Cardiac fibroblast (primary cell): ENCODE results near the gene TMEM45A.
"Not testable (repeated sequence)": the region's sequence is repeated elsewhere in the genome, so short reads cannot be mapped to it uniquely, and the experiment has no call there.

Experiments used
- DNase-seq, 2 donors: peaks; one replicate each; pipeline versions ENCODE4 v3.0.0 to v3.0.0-alpha.2; 2010; ENCODE audit warnings: low read depth in 2 of 2
- H3K4me3 ChIP-seq, 2 donors: replicated peaks in 1 of 2; 1 replicate in 1 of 2; 2 replicates in 1 of 2; pipeline ENCODE4 v1.5.1; 2011; ENCODE audit warnings: low read depth in 2 of 2, low read length in 2 of 2, mild to moderate bottlenecking in 2 of 2, moderate library complexity in 1 of 2
- CTCF ChIP-seq: IDR thresholded peaks from one replicate; pipeline ENCODE4 v1.5.1; 2011; ENCODE audit warnings: low read depth, mild to moderate bottlenecking, low read length, inconsistent platforms

The TMEM45A gene

GRCh38 chr3:100580147-100580546 is 87.7 kb downstream of the TMEM45A start:
- no peak for TF ChIP-seq CTCF
- DNase-seq, result no peak
- H3K4me3 ChIP-seq, result no peak overlapping the region

- no peak for DNase-seq
- no peak overlapping the region for H3K4me3 ChIP-seq
- TF ChIP-seq CTCF, result no peak
Measured at GRCh38 chr3:100581650-100582049, 89.2 kb downstream of the TMEM45A start.

GRCh38 chr3:100582157-100582556 is 89.7 kb downstream of the TMEM45A start:
- not testable (repeated sequence) for H3K4me3 ChIP-seq, DNase-seq

- TF ChIP-seq CTCF, result no peak
- no peak for DNase-seq
- no peak overlapping the region for H3K4me3 ChIP-seq
Measured at GRCh38 chr3:100584101-100584660, 91.8 kb downstream of the TMEM45A start.

GRCh38 chr3:100586832-100587231 is 94.4 kb downstream of the TMEM45A start:
- H3K4me3 ChIP-seq, result no peak overlapping the region
- no peak for TF ChIP-seq CTCF
- DNase-seq, result no peak

GRCh38 chr3:100588251-100588650 is 95.8 kb downstream of the TMEM45A start:
- no peak for TF ChIP-seq CTCF
- DNase-seq, result no peak
- no peak overlapping the region for H3K4me3 ChIP-seq

- TF ChIP-seq CTCF, result peak; percentile 76
- DNase-seq, result peak; percentile 83 to 89
- peak overlapping the region in 1 of 2 donors; percentile 8 for H3K4me3 ChIP-seq
Measured at GRCh38 chr3:100590114-100590839, 97.9 kb downstream of the TMEM45A start.
